ENCODE data around the gene TM9SF3.

Gene TM9SF3

DNA sequence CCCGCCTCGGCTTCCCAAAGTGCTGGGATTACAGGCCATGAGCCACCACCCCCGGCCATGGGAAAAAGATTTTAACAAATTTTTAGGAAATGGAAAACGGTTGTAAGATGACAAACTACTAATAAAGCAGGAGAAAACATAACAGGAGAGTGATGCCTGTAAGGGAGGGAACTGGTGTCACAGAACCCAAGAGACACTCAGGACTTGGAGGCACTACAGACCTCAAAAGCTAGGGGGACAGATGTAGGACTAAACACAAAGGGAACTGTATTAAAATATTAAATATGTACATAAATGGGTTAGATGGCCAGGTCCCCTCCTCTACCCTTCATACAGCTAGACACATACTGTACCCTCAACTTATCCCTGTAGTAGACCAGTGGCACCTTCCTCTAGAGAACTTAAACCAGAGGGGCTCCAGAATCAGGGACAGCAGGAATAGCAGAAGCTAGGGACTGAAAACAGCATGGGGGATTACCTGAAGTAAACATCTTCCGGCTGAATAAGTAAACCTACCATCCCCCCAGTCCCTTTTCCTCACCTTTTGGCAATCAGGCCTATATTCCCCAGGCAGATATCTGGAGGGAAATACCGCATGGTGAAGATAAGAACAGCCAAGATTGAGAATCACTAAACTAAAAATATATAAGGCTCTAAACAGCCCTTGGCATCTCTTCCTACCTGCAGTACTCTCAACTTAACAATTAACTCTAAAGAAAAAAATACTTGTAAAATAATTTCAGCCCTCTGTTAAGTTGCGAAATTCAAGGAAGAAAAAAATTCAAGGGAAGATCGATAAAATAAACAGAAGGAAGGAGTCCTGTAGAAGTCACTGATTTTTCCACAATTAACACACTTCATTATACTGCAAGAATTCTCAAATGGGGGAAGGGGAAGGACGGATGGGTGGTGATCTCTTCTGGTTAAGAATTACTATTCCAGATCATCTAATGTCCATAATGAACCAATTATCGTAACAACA is 15.5 kb downstream of the TM9SF3 start:
- Mint-ChIP-seq H3K4me3 (no peak overlapping the region), H3K36me3 (ENCODE audit: low read depth) (peaks cover 97% of the 10 kb centered on the region)

GRCh38 chr10:96570511-96570910 is 16.3 kb downstream of the TM9SF3 start:
- peaks cover 4% of the 10 kb centered on the region for H3K4me1 Mint-ChIP-seq
- peaks cover 8% of the 10 kb centered on the region for H3K9me3 Mint-ChIP-seq
- peaks cover 2% of the 10 kb centered on the region for H3K27me3 Mint-ChIP-seq (ENCODE audit: low read depth, poor library complexity)
- no peak for TF ChIP-seq CTCF (IDR thresholded peaks at IDR 0.05)
- H3K27ac Mint-ChIP-seq = peak overlapping the region; percentile 76
- H3K36me3 Mint-ChIP-seq (ENCODE audit: low read depth) = peaks cover 90% of the 10 kb centered on the region
- DNase-seq = no peak
- no peak overlapping the region for H3K4me3 Mint-ChIP-seq

More for the DNA sequence above, 15.5 kb downstream of the TM9SF3 start:
- DNase-seq = no peak
- peak overlapping the region; percentile 88 for H3K27ac Mint-ChIP-seq
- H3K9me3 Mint-ChIP-seq = peaks cover 8% of the 10 kb centered on the region
- no peak for TF ChIP-seq CTCF (IDR thresholded peaks at IDR 0.05)
- peaks cover 2% of the 10 kb centered on the region for H3K27me3 Mint-ChIP-seq (ENCODE audit: low read depth, poor library complexity)
- H3K4me1 Mint-ChIP-seq = peaks cover 4% of the 10 kb centered on the region

DNA sequence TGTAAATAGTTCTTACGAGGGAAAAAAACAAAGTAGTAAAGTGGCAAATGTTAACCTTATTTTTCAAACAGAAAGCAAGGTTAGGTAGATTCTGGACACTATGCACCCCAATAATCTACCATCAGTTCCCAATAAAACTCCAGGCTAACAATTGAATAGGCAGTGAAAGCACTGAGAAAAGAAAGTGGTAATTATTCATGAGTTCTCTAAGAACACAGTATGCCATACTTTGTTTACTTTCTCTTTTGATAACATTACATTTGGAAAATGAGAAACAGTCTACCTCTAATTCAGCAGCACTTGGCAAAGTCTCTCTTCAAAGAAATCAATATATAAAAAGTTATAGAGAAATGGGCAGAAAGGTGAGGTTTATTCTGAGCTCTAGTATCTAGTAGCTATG is 18.4 kb downstream of the TM9SF3 start:
- DNase-seq = no peak
- H3K9me3 Mint-ChIP-seq = peaks cover 4% of the 10 kb centered on the region
- no peak overlapping the region for H3K27ac Mint-ChIP-seq
- H3K4me3 Mint-ChIP-seq = no peak overlapping the region
- H3K36me3 Mint-ChIP-seq (ENCODE audit: low read depth) = peaks cover 88% of the 10 kb centered on the region
- H3K4me1 Mint-ChIP-seq = peaks cover 4% of the 10 kb centered on the region
- TF ChIP-seq CTCF (IDR thresholded peaks at IDR 0.05) = no peak
- H3K27me3 Mint-ChIP-seq (ENCODE audit: low read depth, poor library complexity) = peaks cover 2% of the 10 kb centered on the region

DNA sequence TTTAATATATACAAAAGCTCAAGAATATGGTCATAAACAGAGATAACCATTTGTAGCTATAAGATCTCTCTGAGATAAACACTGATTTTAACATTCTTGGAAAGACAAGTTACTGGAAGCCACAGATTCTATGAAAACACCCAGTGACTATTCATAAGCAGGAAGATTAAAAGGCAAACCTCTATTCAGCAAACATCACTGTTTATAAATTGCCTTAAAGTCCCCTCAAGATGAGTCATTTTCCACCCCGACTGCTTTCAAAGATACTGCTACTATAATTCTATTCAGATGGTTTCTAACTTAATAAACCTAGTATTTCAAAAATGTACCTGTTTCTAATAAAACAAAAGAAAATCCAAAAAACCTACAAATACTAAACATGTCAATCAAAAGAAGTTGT is 21.0 kb downstream of the TM9SF3 start:
- Mint-ChIP-seq H3K4me1 (peaks cover 4% of the 10 kb centered on the region), H3K36me3 (ENCODE audit: low read depth) (peaks cover 89% of the 10 kb centered on the region), H3K9me3 (peaks cover 4% of the 10 kb centered on the region), H3K27ac (no peak overlapping the region), H3K4me3 (no peak overlapping the region), H3K27me3 (ENCODE audit: low read depth, poor library complexity) (peaks cover 2% of the 10 kb centered on the region)
- no peak for DNase-seq
- TF ChIP-seq CTCF (IDR thresholded peaks at IDR 0.05) = no peak

DNA sequence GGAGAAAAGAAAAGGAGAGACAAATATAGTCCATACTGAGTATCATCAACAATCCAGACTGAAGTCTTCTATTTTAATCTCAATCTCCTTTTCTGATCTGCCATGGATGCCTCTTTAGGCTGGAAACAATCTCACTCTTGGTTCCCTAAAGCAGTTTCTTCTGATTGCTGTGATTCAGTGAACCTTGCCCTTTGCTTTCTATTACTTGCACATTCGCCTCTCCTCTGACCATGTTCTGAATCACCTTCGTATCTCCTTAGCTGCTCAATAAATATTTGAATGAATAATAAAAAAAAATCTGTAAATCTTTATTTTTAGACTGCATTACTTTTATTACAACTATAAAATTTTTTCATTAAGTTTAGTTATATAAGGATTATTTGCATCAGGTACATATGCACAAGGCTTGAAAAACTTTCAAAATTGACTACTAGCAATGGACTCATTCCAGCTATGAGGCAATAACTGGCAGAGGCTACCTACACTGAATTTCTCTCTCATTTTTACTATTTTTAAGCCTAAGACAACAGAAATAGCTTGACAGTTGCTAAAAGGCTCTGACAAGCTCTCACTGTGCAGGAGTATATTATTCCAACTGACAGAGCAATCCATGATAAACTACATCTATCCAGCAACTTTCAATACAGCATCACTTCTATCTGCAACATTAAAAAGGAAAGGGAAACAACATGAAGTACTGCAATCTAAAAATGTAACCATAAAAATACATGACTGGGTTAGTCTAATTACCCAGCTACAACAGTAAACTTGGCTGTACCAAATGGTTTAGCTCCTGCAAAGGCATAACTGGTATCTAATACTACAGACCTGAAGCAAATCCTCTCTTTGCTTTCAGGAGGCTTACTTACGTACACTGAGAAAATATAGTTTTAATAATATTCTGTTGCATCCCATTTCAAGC is 25.6 kb downstream of the TM9SF3 start:
- Mint-ChIP-seq H3K27me3 (ENCODE audit: low read depth, poor library complexity) (no peaks in the 10 kb centered on the region), H3K27ac (no peak overlapping the region), H3K36me3 (ENCODE audit: low read depth) (peaks cover 67% of the 10 kb centered on the region), H3K4me1 (no peaks in the 10 kb centered on the region), H3K9me3 (no peaks in the 10 kb centered on the region), H3K4me3 (no peak overlapping the region)
- no peak for TF ChIP-seq CTCF (IDR thresholded peaks at IDR 0.05)
- DNase-seq = no peak
